ENCODE measurements around the gene ITK.

- TF ChIP-seq, protein P1, sequence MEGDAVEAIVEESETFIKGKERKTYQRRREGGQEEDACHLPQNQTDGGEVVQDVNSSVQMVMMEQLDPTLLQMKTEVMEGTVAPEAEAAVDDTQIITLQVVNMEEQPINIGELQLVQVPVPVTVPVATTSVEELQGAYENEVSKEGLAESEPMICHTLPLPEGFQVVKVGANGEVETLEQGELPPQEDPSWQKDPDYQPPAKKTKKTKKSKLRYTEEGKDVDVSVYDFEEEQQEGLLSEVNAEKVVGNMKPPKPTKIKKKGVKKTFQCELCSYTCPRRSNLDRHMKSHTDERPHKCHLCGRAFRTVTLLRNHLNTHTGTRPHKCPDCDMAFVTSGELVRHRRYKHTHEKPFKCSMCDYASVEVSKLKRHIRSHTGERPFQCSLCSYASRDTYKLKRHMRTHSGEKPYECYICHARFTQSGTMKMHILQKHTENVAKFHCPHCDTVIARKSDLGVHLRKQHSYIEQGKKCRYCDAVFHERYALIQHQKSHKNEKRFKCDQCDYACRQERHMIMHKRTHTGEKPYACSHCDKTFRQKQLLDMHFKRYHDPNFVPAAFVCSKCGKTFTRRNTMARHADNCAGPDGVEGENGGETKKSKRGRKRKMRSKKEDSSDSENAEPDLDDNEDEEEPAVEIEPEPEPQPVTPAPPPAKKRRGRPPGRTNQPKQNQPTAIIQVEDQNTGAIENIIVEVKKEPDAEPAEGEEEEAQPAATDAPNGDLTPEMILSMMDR (IDR thresholded peaks at IDR 0.05; ENCODE audit: insufficient read depth, low read length), result no peak
- TF ChIP-seq REST (IDR thresholded peaks at IDR 0.05; ENCODE audit: insufficient replicate concordance, low read depth) (no peak), POLR2AphosphoS5 (IDR thresholded peaks at IDR 0.05; ENCODE audit: low read depth) (no peak)
Measured at GRCh38 chr5:157143127-157143971, 37.3 kb upstream of the ITK start.

All from HL-60 (cell line).